T-helper 2 cell treated with Interferon-gamma antibody and Interleukin-4, amounts not matched to agents 100 ng/mL and 5 ng/mL, for 36 hours (primary cell): ENCODE results near the gene ARMC12. TPM values are rescaled to one million over a fixed set of nuclear protein-coding genes. Genes with fewer than 3 reads are reported as not detected.

Source experiments
- intact Hi-C: fragments of 100-400 bp; cut with micrococcal nuclease; formaldehyde crosslinking; loops from one replicate; pipeline ENCODE4 v1.15.1; 2023
- total RNA-seq: library from RNA; stranded (reverse); gene quantifications from 2 replicates; pipeline ENCODE4 v1.2.3, GENCODE V29; 2022

The ARMC12 gene
- total RNA-seq, 1 donor from 2014 or later = 0.86 TPM

DNA sequence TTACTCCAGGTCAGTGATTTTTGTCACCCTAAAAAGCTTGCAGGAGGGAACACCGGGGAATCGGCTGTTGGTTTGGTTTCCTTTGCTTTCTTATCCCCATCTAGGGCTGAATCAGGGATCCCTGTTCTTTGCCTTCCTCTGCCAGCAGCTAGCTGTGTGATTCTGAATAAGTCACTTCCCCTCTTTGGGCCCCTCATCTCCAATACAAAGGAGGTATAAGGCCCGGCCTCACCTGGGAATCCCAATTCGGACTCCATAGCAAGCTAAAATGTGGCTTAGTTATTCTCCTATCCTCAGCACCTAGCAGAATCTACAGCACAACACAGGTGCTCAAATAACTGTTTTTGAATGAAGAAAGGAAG is 18.5 kb upstream of the ARMC12 start:
- intact Hi-C loops = no loop called here

DNA sequence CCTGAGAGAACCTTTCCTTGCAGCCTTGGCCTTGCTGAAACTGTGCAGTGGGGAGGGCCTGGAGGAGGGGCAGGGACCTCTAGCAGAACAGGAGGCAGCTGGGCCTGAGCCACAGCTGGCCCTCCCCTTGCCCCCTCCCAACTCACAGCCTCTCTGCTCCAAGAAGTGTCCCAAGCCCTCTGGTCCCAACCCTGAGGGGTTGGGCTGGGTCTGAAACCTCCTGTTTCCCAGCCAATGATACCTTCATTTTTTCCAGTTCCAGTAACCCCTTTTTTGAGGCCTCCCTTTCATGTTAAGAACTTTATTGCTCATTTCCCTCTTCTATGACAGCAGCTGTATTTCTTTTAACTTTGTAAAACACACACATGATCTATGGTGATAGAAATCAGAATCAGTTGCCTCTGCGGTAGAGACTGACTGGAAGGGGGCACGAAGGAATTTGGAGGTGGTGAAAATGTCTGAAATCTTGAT is 17.9 kb upstream of the ARMC12 start:
- intact Hi-C loops = no loop called here

DNA sequence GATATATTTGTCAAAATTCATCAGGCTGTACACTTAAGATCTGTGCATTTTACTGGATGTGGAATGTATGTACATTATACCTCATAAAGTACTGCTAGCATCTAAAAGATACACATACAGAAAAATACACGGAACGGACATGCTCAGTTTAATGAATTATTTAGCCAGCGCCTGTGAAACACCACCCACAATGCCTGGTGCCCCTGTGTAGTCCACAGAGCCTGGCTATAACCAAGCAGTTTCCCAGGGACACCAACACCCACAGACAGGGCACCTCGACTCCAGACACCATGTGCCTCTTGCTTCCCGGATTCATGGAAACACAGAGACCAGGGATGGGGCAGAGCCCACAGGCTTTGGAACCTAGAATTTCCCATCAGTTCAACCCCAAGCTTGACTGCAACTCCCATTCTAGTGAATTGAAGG is 17.4 kb upstream of the ARMC12 start:
- intact Hi-C loops = no loop called here

DNA sequence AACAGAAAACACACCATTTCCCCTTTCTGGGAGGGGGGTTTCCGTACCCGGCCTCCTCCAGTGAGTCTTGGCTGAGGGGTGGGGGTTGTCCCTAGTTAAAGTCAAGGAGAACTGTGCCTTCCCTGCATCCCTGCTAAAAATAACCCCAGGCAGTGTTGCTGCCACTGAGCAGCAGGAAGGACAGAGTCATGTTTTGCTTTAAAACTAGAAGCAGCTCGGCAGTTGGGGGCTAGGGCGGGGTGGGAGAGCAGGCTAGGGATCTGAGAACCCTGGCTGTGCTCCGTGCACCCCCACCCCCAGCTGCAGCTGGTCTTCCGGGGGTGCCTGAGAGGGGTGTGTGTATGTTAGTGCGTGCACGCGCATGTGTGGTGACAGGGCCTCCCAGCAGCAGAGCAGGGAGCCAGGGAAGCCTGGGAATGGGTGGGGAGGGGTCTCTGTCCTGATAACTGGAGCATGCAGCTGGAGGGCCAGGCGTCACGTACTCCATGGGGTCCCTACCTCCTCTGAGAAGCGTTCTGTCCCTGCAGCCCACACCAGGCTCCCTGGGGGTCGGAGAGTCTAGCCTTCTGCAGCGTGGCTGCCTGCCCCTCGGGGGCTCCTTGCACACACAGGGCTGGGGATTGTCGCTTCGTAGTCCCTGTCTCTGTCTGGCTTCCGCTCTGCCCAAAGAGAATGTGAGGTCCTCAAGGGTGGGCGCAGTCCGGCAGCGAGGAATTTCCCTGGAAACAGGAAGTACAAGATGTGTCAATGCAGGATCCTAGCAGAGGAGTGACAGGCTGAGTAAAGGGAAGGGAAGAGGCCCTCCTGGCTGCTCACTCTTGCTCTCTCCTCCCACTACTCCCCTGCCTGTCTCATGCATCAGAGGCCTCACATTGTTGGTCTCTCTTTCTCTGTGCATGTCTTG is 16.8 kb upstream of the ARMC12 start:
- intact Hi-C loops = no loop called here

DNA sequence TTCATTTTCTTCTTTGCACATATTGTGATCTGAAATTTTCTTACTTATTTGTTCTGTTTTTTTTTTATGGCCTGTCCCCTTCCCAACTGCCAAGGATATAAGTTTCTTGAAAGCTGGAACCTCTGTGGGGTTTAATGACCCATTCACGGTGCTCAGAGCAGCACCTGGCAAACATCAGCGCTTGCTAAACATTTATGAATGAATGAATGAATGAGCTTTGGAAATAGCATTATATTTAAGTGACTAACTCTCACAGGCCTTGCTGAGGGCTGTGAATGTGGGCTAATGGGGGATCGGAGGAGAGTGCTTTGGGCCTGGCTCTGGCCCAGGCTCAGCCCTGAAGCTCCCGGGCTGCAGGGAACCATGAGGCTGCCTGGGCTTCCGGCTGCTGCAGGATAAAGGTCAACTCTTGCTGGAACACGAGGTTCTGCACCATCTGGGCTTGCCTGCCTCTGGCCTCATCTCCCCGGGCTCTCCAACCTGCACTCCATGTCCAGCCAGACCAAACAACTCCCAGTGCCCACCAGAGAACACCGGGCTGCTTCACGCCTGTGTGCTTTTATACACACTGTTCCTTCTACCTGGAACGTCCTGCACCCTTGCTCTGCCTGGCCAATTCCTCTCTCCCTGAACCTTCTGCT is 14.6 kb upstream of the ARMC12 start:
- intact Hi-C loops = no loop called here

DNA sequence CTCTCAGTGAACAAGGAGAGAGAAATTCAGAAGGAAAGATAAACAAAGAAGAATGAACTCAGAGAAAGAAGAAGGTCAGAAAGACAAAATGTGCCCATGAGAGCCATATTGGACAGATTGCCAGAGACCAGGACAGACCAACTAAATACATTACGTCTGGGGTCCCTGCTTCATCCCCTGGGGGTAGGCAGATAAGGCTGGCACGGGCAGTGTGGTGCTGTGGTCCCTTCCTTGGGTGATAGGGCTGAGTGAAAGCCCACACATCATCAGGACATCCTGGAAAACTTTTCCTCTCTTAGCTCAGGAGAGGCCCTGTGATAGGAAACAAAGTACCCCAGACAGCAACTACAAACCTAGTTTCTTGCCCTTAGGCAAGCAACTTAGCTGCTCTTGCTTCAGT is 13.2 kb upstream of the ARMC12 start:
- intact Hi-C loops = no loop called here

DNA sequence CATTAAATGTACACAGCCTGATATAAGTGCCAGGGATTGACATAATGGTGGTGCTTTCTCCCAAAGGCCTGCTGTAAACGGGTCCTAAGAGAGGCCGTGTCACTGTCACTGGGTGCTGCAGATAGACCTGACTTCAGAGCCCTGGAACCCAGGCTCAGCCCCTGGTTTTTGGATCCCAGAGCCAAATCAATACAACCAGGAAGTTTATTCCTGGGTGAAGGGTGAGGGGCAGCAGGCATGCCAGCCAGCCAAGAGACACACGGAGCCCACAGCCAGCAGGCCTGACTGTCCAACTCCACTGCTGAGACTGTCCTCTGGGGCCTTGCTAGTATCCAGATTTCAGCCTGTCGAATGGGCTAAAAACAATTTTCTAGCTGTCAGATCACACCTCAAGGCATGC is 12.8 kb upstream of the ARMC12 start:
- intact Hi-C loops = no loop called here

DNA sequence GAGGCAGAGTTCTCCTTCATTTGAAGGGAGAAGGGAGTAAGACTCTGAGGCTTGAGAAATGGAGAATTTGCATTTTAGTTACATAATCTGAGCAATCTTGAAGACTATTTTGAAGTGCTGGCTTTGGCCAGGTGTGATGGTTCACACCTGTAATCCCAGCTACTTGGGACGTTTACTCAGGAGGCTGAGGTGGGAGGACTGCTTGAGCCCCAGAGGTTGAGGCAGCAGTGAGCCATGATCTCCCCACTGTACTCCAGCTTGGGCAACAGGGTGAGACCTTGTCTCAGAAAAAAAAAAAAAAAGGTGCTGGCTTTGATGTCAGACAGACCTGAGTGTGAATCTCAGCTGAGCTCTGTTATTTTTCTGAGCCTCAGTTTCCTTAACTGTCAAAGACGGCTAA is 12.4 kb upstream of the ARMC12 start:
- intact Hi-C loops = no loop called here

DNA sequence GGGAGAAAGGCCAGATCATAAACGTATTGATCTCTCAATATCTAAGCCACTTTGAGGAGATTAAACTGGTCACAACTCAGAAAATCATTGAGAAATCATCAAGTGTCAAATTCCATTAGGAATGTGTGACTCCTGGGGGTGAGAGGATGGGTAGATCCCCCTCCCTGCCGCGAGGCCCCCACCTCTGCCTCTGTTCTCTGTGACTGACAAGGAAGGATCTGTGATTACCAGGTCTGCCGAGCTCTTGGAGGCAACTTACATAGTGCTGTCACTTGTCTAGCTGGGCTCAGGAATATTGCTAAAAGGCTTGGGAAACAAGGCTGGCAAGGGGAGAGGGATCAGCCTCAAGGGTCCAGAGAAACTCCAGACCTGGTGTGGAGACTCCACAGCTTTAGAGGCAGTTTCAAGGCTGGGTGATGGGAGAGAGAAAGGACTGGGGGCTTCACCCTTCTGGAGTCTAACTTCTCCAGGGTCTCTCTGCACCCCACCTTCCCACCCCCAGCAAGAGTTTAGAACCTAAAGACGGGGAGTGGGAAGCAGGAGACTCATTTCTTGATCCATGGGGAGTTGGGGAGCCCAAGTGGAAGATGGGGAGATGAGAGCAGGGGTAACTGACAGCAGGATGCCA is 11.6 kb upstream of the ARMC12 start:
- intact Hi-C loops = loop anchor here (5.0 kb wide), 1 partner anchor 58 kb away; no protein-coding TSS in a partner anchor

DNA sequence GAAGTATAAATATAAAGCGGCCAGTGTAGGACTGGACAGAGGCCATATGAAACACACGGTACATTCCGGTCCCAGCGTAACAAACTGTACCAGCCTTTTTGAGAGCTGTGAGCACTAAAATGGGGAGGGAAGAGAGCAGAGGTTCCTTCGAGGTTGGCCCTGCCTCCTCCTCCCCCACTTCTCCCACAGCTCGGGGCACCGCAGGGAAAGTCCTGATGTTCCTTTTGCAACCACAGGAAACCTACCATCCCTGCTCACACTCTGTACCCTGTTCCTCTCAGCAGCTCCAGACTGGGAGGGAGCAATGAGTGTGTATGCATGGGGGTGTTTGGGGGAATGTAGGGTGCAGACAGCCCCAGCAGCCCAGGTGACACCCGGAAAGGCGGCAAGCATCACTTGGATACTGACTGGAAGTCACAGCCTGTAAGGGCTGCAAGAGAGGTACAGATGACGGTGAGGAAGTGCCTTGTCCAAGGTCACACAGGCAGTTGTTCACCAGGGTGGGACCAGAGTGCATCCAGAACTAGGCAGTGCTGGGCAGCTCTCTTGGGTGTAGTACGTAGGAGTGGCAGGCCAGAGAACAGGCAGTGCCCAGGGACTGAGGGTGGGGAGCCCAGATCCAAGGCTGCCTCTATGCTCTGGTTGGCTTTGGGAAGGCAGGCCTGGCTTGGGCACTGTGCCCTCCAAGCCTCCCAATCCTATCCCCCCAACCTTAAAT is 11.0 kb upstream of the ARMC12 start:
- intact Hi-C loops = loop anchor here (5.0 kb wide), 1 partner anchor 59 kb away; no protein-coding TSS in a partner anchor

DNA sequence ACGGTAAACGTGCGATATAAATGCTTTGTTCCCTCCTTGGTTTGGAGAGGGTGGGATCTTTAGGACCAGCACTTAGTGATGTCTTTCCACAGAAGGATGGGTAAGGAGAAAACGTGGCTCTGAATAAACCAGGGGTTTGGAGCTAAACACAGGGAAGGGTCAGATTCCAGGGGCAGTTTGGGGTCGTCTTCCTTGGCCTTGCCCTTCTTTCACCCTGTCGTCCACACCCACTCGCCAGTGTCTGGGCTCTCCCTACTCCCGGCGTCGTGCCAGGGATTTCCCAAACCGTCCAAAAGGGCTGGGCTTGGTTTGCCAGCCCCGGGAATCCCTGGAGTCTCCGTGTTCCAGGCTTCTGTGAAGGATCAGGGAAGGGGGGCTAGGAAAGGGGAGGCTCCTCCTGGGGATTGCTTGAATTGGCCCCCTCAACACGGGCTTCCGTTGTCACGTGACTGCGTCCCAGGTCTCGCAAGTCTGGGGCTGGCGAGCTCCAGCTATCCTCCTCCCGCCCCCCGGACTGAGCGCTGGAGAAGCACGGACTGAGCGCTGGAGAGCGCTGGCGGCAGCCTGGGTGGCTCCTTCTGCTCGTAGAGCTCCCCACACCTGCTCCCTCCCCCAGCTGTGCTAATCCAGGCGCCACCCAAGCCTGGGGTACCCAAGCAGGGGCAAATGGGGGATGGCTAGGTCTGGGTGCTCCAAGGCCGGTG is 9.4 kb upstream of the ARMC12 start:
- intact Hi-C loops = loop anchor here (5.0 kb wide), 1 partner anchor 60 kb away; no protein-coding TSS in a partner anchor

DNA sequence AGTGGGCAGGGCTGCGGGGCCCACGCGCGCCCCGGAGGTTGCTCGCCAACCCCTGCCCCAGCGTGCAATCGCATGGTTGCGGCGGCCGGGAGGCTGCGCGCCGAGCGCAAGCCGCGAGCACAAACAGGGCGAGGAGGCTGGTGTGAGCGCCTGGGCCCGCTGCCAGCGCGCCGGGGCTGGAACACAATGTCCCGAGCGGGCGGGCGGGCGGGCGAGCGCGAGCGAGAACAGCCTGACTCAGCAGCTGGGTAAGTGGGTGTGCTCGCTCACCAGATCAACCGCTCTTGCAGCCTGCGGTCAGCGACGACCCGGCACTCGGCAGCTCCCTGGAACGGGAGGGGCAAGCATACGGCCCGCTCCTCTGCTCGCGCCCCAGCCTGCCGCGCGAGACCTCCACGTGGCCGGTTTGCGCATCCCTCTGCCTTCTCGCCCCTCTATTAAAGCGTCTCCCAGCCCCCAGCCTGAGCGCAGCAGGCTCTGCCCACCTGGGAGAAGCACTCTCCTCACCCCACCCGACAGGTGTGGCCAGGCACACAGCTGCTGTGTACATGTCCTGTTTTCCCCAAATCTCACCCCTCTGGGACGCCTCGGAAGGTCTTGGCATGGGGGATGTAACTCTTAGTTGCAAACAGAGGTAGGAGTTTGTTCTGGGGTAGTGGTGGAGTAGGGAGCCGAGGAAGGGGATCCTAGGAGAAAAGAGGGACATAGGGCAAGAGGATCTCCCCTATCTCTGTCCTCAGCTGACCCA is 8.7 kb upstream of the ARMC12 start:
- intact Hi-C loops = loop anchor here (1.0 to 5.0 kb wide), 3 partner anchors 40 to 425 kb away; partner anchors contain the start of gene FKBP5

DNA sequence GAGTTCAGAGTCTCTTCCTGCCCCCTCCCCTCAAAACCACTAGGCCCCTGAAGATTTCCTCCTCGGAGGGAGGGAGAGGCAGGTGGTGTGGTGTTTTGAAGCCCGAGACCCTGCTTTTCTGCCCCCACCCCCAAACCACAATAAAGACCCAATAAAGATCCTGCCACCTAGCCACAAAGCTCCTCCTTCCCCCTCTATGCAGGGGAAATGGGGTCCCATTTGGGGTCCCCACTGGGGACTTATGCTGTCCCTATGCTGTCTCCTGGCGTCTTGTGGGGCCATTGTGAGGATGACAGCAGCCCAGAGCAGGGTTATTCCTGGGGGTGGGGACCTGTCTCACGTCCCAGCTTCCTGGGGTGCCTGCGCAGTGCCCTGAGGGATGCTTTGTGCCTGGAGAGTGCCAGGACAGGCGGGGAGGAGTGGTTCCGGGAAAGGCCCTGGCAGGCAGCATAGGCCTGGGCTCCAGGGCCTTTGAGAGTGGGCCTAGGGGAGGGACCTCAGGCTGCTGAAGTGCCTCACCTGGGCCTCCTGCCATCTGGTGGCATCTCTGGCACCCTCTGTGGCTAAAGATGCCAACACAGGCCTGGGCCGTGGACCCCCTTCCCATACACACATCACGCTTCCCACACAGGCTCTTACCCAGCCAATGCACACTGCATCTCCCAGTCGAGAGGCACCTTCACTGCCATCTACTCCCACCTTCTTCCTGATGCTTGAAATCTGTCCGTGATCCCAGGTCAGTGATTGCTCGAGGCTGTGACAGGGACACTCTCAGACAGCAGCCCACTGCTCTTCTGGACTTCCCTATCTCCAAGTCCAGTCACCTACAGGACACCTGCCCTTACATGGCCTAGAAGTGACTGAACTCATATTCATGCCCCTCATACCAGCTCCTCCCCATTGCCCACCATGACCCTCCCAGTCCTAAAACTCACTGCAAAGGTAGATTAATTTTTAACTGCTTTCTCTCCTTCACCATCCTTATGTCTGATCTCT is 7.9 kb upstream of the ARMC12 start:
- intact Hi-C loops = loop anchor here (1.0 to 5.0 kb wide), 3 partner anchors 41 to 426 kb away; partner anchors contain the start of gene FKBP5

DNA sequence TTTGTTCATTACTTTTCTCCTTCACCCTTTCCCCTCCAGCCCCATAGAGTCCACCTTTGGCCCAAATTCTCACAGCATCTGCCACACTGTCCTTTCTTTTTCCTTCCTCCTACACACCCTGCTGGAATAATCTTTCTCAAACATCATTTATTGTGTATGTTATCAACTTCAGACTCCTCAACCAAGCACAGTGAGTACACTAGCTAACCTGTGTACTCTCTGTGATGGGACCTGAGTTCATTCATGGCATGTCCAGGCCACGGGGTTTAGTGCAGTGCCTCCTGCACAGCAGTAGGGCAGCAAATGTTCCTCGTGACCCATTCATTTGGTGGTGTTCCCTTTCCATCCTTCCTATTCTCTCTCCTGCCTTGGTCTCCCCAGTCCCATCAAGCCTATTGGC is 7.1 kb upstream of the ARMC12 start:
- intact Hi-C loops = loop anchor here (2.0 to 5.0 kb wide), 3 partner anchors 62 to 427 kb away; no protein-coding TSS in a partner anchor

DNA sequence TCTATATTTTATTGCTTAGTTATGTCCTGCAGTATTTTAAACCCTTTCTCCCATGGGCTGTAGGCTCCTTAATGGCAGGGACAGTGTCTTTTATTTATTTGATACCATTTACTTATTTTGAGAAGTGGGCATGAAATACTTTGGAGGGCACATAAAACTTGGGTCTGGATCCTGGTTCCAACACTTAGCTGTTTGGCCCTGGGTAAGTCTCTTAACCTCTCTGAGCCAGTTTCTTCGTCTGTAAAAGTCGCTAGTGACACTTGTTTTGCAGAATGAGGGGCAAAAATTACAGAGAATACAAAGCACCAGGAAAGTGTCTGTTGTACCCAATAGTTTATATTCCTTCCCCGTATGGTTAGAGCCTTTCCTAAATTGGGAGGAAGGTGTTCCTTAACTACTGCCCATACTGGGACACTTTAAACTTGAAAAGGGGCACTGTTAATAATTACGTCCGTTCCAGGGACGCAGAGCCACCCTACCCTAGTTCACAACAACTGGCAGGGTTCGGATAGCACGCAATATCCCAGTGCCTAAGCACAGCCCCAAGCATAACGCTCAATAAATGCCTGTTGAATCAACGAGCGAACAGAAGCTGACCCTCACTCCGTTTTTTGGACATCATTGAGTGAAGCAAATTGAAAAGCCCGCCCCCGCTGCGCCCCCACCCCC is 6.0 kb upstream of the ARMC12 start:
- intact Hi-C loops = loop anchor here (5.0 kb wide), 1 partner anchor 129 kb away; no protein-coding TSS in a partner anchor

DNA sequence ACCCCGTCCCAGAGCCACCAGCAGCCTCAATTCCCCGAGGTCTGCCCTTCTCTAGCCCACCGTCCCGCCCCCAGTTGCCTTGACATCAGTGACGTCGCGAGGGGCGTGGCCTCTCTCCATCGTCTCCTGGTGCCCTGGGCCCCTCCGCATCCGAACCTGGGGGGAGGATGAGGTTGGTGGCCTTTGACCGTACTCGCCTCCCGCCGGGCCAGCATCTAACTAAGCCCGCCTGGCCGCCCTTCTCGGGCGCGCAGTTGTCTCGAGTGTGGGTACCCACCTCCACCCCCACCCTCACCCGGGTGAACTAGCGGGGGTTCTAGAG is 5.5 kb upstream of the ARMC12 start:
- intact Hi-C loops = loop anchor here (5.0 kb wide), 1 partner anchor 129 kb away; no protein-coding TSS in a partner anchor

DNA sequence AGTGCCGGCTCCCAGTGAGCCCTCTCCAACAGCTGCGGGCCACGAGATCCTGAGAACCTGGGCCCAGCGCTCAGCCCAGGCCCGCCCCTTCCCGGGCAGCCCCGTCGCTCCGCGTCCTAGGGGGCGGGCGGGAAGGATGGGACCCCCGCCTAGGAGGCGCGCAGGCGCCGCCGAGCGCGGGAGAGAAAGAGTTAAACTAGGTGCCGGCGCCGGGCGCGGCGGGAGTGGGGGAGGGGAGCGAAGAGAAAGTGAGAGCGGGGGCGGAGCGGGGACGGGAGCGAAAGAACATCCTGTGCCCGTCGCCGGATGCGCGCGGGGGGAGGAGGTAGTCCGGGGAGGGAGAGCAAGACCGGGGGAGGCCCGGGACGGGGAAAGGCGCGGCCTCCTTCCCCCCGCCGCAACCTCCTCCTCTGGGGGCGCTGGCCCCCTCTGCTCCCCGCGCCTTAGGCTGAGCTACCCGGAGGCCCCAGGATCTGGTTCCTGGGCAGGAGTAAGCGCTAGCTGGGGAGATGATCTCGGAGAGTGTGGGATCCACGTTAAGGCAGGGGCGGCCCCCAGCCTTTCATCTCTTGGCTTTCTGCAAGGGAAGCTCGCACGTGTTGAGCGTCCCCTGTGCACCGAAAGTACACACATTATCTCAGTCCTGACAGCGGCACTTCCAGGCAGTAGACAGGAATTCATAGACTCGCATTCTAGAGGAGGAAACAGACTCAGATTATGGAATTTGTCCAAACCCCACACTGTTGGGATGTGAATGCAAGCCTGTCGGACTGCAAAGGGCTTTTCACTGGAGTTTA is 4.9 kb upstream of the ARMC12 start:
- intact Hi-C loops = loop anchor here (5.0 kb wide), 1 partner anchor 130 kb away; no protein-coding TSS in a partner anchor
